Measurements from ENCODE around the gene CCDC157.

GRCh38 chr22:30326706-30327362 is 30.0 kb upstream of the CCDC157 start, which contains the start of gene TBC1D10A:
- TF ChIP-seq EGR1 (IDR thresholded peaks at IDR 0.05) = no peak; the same call in 1 of the 2 replicates
- TF ChIP-seq, protein P1, sequence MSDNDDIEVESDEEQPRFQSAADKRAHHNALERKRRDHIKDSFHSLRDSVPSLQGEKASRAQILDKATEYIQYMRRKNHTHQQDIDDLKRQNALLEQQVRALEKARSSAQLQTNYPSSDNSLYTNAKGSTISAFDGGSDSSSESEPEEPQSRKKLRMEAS (IDR thresholded peaks at IDR 0.05) = no peak; the same call in 1 of the 2 replicates
